COLO668 (cell line): ENCODE measurements around the gene ZNF564.
A peak's percentile ranks its signal among the peaks of the same experiment; 100 is the strongest.
"Not testable (repeated sequence)": the region's sequence is repeated elsewhere in the genome, so short reads cannot be mapped to it uniquely, and the experiment has no call there.

ENCODE experiments used
- DNase-seq: peaks from one replicate; lab custom pipeline; 2025; ENCODE audit not compliant: unreplicated experiment; lab: John Stamatoyannopoulos, UW

The ZNF564 gene

GRCh38 chr19:12551060-12551832, at the start of gene ZNF564:
Gene ZNF564 (minus strand): TSS chr19:12551482. CDS start chr19:12551332, 150 bp downstream.
- peak; percentile 94 for DNase-seq

- no peak for DNase-seq
Observed at GRCh38 chr19:12597594-12597993, 46.3 kb upstream of the ZNF564 start.

- no peak for DNase-seq
Observed at GRCh38 chr19:12596927-12597548, 45.8 kb upstream of the ZNF564 start.

- DNase-seq: no peak
Observed at GRCh38 chr19:12596485-12596884, 45.2 kb upstream of the ZNF564 start.

GRCh38 chr19:12581100-12581499, 29.8 kb upstream of the ZNF564 start:
- DNase-seq: no peak

DNA sequence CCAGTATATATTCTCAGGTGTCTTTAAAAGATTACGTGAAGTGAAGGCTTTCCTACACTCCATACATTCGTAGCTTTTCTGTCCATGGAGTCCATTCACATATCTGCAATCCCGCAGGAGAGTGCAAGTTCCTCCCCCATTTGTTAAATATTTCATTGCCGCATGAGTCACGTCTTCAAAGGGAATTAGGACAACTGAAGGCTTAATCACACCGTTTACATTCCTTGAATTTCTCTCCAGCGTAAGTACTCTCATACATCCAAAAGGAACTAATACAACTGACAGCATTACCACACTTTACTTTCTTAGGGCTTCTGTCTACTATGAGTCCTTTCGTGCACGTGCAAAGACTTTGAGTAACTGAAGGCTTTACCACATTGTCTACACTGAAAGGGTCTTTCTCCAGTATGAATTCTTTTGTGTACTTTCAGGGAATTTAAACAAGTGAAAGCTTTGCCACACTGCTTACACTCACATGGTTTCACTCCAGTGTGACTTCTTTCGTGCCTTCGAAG, 29.0 kb upstream of the ZNF564 start:
- no peak for DNase-seq

GRCh38 chr19:12578641-12579040, 27.4 kb upstream of the ZNF564 start:
- DNase-seq: no peak

GRCh38 chr19:12574036-12574435, 22.8 kb upstream of the ZNF564 start:
- DNase-seq: peak; percentile 84

DNA sequence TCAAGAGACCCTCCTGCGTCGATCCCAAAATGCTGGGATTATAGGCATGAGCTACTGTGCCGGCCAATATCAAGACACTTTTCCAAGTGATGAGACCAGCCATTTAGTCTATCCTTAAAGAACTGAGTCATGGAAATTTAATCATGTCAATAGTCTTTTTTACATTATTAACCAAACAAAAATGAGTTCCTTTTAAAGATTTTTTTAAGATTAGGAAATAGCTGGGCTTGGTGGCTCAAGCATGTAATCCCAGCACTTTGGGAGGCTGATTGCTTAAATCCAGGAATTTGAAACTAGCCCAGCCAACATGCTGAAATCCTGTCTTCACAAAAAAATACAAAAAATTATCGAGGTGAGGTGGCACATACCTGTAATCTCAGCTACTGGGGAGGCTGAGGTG, 16.7 kb upstream of the ZNF564 start:
- DNase-seq: no peak

DNA sequence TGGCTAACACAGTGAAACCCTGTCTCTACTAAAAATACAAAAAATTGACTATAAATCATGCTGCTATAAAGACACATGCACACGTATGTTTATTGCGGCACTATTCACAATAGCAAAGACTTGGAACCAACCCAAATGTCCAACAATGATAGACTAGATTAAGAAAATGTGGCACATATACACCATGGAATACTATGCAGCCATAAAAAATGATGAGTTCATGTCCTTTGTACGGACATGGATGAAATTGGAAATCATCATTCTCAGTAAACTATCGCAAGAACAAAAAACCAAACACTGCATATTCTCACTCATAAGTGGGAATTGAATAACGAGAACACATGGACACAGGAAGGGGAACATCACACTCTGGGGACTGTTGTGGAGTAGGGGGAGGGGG, 15.1 kb upstream of the ZNF564 start:
- DNase-seq: not testable (repeated sequence)

DNA sequence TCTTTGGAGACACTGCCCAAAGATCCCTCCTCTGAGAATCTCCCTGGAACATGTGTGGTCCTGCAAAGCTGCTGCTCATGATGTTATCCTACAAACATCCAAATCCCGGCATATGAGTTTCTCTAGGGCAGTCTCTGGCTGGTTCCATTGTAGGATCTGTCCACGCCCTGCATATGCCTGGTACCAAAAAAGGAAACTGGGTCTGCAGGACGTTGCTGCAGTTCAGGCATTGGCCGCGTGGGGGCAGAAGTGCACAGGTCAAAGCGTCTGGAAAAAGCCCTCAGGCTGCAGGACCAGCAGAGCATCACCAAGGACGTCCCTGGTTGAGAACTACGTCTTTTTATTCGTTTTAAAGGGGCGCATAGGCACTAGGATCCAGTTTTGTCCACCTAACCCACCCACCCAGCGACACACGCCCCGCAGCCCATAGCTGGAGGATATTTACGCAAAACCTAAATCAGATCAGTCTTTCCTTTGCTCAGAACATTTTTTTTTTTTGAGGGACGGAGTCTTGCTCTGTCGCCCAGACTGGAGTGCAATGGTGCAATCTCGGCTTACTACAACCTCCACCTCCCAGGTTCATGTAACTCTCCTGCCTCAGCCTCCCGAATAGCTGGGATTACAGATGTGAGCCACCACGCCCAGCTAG, 12.9 kb upstream of the ZNF564 start:
- peak; percentile 88 for DNase-seq

DNA sequence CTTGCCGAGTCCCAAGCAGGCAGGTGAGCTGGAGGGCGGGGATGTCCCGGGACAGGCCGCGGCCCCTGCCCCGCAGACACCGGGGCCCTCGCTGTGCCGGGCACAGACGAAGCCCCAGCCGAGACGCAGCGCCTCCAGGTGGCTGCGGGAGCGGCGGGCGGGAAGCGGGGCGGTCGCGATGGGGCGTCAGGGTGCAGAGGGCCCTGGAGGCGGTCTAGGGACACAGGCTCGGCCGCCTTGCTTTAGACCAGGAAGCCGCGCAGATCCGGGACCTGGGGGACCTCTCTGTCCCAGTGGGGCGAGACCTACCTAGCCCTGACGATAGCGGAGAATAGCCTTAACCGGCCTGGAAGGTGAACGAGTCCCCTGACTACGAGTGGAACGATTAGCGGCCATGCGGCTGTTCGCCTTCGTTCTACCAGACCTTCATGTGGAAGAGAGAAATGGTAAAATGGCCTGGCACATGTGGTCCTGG, 4.2 kb upstream of the ZNF564 start:
- no peak for DNase-seq

DNA sequence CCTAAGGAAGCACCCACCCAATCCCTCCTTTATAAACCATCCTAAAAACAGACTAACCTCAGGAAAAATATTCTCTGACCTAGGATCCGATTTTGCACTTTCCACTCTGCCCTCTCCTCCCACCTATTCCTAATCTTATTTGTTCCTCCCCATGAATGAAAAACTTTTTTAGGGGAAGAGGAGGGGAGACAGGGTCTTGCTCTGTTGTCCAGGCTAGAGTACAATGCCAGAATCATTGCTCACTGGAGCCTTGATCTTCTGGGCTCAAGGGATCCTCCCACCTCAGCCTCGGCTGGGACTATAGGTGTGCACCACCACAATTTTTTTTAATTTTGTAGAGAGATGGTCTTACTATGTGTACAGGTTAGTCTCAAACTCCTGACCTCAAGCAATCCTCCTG, 4.4 kb downstream of the ZNF564 start:
- no peak for DNase-seq

GRCh38 chr19:12546068-12546467, 5.2 kb downstream of the ZNF564 start:
- no peak for DNase-seq

DNA sequence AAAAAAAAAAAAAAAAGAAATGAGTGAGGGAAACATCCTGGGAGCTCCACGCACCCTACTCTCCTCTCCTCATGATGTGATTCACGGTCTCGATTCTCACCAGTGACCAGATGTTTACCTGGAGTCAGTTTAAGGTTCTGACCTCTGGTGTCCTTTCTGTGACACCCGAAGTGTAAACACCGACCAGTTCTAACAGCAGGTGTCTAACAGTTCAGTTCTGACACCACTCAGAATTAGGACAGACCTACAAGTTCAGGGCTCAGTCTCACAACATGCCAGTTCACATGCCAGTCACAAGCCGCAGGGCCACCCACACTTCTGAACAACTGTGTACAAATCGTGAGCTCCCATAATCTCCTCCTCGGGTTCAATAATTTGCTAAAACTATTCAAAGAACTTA, 6.0 kb downstream of the ZNF564 start:
- DNase-seq: no peak

DNA sequence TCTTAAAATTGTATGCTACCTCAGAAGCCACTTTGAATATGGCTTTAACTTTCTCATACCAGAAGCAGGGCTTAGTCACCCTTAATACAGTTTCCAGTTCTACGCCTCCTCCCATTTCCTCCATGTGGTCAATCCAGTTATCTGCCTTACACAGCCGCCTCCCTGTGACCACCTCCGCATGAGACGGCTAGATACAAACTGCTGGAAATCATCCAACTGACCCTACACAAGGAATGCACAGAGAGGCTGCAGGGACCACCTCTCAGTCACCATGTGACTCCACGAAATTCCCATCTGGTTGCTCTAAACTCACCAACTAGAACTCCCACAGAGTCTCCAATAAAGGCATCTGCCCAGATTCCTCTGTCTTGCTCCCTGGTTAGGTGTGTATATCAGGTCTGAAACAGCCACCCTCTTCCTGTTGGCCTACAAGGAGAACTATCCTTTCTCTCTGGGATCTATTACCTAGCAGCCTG, 6.8 kb downstream of the ZNF564 start:
- DNase-seq: no peak

- DNase-seq: no peak
Observed at GRCh38 chr19:12543855-12544254, 7.4 kb downstream of the ZNF564 start.

DNA sequence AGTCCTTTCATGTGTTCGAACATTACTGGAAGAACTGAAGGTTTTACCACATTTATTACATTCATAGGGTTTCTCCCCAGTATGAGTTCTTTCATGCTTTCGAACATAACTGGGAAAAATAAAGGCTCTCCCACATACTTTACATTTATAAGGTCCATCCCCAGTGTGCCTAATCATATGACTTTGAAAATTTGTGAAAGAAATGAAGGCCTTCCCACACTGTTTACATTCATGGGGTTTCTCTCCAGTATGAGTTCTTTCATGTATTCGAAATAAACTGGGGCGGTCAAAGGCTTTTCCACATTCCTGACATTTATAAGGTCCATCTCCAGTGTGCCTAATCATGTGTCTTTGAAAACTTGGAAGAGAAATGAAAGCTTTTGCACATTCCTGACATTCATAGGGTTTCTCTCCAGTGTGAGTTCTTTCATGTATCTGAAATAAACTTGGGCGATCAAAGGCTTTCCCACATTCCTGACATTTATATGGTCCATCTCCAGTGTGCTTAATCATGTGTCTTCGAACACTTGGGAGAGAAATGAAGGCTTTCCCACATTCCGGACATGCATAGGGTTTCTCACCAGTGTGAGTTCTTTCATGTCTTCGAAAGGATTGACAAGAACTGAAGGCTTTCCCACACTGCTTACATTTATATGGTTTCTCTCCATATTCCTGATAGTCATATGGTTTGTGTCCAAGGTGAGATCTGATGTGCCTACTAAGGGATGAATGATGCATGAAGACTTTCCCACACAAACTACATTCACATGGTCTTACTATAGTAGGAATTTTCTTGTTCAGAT, 24.0 kb downstream of the ZNF564 start:
- no peak for DNase-seq

DNA sequence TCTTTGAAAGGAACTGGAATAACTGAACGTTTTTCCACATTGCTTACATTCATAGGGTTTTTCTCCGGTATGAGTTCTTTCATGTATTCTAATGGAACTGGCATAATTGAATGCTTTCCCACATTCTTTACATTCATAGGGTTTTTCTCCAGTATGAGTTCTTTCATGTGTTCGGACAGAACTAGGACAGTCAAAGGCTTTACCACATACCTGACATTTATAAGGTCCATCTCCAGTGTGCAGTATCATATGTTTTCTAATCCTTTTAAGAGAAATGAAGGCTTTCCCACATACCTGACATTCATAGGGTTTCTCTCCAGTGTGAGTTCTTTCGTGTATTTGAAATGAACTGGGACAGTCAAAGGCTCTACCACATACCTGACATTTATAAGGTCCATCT, 24.7 kb downstream of the ZNF564 start:
- DNase-seq: no peak

DNA sequence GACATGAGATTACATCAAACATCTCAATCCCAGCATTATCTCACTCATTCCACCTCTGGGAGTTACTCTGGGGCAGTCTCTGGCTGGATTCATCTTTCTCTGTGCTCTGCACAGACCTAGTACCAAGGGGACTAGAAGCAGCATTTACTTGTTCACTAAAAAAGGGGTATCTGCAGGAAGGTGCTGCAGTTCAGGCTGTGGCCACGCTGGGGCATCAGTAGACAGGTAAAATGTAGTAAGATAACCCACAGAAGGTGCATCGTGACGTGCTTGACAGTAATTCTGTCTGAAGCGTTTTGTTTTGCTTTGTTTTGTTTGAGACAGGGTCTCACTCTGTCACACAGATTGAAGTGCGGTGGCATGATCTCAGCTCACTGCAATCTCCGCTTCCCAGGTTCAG, 29.3 kb downstream of the ZNF564 start:
- peak; percentile 16 for DNase-seq

- no peak for DNase-seq
Observed at GRCh38 chr19:12513531-12514061, 37.7 kb downstream of the ZNF564 start.
